ENCODE results near the gene TSPAN5. TPM values are rescaled to one million over a fixed set of nuclear protein-coding genes. Genes with fewer than 3 reads are reported as not detected.

Gene TSPAN5
- total and polyA plus RNA-seq, 9 of the 15 experiments (the other 6 are each of a cell fraction or from before 2014, with no cell fraction given) = 0.58 to 6.6 (median 0.73) TPM

- intact Hi-C loops (cut with micrococcal nuclease) = no loop called here
- no peak overlapping the region for H3K27ac ChIP-seq (ENCODE audit: extremely low read depth, low read depth, low read length)
- no peak overlapping the region for H3K9ac ChIP-seq (ENCODE audit: insufficient read depth in 1 of 2, low read depth in 2 of 2, low read length in 2 of 2)
- no peak overlapping the region for H3K4me2 ChIP-seq (ENCODE audit: insufficient read depth, low read length)
- no peaks in the 10 kb centered on the region for H4K20me1 ChIP-seq (replicated peaks; ENCODE audit: control insufficient read depth, insufficient read depth, low read length)
- ChIA-PET CTCF (ENCODE audit: low intra/inter-chr PET ratio) (no interaction called here), POLR2A (interaction anchor here (1.0 kb wide), 1 partner anchor 9 kb away, joined by 3 read pairs; no protein-coding TSS in a partner anchor)
- no peaks in the 10 kb centered on the region for H3K27me3 ChIP-seq (ENCODE audit: control insufficient read depth in 2 of 2, insufficient read depth in 2 of 2, low read length in 2 of 2)
- ATAC-seq = no peak
- H3K79me2 ChIP-seq (ENCODE audit: control insufficient read depth, insufficient read depth, low read length) = no peaks in the 10 kb centered on the region
- WGBS (ENCODE audit: insufficient coverage, low coverage, missing lambda C conversion rate) = 18% methylated on average over 7 of the region's 7 CpGs
- H3K4me1 ChIP-seq (replicated peaks in 1 of 2; ENCODE audit: control insufficient read depth in 2 of 2, insufficient read depth in 2 of 2, low read length in 2 of 2) = peaks cover 7 to 31% of the 10 kb centered on the region in 2 experiments
- H2AFZ ChIP-seq (ENCODE audit: low read depth, low read length) = no peak overlapping the region
- in situ Hi-C loops (cut with MboI) = no loop called here
- H3K9me3 ChIP-seq (replicated peaks; ENCODE audit: control insufficient read depth, insufficient read depth, low read depth, low read length) = no peaks in the 10 kb centered on the region
- TF ChIP-seq SREBF1 (IDR thresholded peaks at IDR 0.05; ENCODE audit: borderline replicate concordance, low read depth, low read length) = no peak
- TF ChIP-seq MECOM (CRISPR knock-in tag; IDR thresholded peaks at IDR 0.05) = no peak
- TF ChIP-seq EP400 (IDR thresholded peaks at IDR 0.05) = no peak
- TF ChIP-seq, protein P1, sequence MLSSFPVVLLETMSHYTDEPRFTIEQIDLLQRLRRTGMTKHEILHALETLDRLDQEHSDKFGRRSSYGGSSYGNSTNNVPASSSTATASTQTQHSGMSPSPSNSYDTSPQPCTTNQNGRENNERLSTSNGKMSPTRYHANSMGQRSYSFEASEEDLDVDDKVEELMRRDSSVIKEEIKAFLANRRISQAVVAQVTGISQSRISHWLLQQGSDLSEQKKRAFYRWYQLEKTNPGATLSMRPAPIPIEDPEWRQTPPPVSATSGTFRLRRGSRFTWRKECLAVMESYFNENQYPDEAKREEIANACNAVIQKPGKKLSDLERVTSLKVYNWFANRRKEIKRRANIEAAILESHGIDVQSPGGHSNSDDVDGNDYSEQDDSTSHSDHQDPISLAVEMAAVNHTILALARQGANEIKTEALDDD (IDR thresholded peaks at IDR 0.05) = no peak
- no peak for TF ChIP-seq MAZ (CRISPR knock-in tag; conservative IDR thresholded peaks at IDR 0.05 in 1 of 2, IDR thresholded peaks at IDR 0.05 in 1 of 2)
- no peak for TF ChIP-seq JUND (IDR thresholded peaks at IDR 0.05; ENCODE audit: borderline replicate concordance, low read depth, low read length)
- TF ChIP-seq JUND (tag; IDR thresholded peaks at IDR 0.05; ENCODE audit: borderline replicate concordance, low read depth, low read length) = no peak
- no peak for TF ChIP-seq ZNF124 (CRISPR knock-in tag; IDR thresholded peaks at IDR 0.05)
- TF ChIP-seq FOSL1 (tag; conservative IDR thresholded peaks at IDR 0.05) = no peak
- BruUV-seq (replicated peaks) = no TSS peak
- H3K9me1 ChIP-seq (ENCODE audit: control insufficient read depth, insufficient read depth, low read length) = no peaks in the 10 kb centered on the region
- no peaks in the 10 kb centered on the region for H3K36me3 ChIP-seq (ENCODE audit: control insufficient read depth, insufficient read depth, low read length)
- no peak overlapping the region for H3K4me3 ChIP-seq
- no peak for FAIRE-seq
- DNase-seq (ENCODE audit: extremely low read depth in 1 of 4, low spot score in 3 of 4) = no peak
Measured at GRCh38 chr4:98519268-98519977, 139.0 kb downstream of the TSPAN5 start.

All from K562 (cell line).